Stomach (tissue), 9 donors: Measurements from ENCODE around the gene UPK2. TPM values are rescaled to one million over a fixed set of nuclear protein-coding genes. Genes with fewer than 3 reads are reported as not detected.

Experiments used
- DNase-seq, 2 donors: peaks; one replicate each; pipeline versions ENCODE4 v3.0.0 to v3.0.0-alpha.2; 2013 to 2019
- H3K27ac ChIP-seq, 5 donors: fragments of 200-600 bp in 4 of 5; sonication (generic) in 4 of 5; one replicate each; pipeline ENCODE4 v1.5.1; 2013 to 2019; ENCODE audit warnings: mild to moderate bottlenecking in 1 of 5, moderate library complexity in 1 of 5
- H3K27me3 ChIP-seq, 3 donors: fragments of 200-600 bp; sonication (generic); one replicate each; pipeline ENCODE4 v1.5.1; 2017 to 2019; ENCODE audit warnings: mixed run types in 1 of 3
- H3K36me3 ChIP-seq, 4 donors: fragments of 200-600 bp; sonication (generic); 1 replicate in 3 of 4; 2 replicates in 1 of 4; pipeline ENCODE4 v1.5.1; 2016 to 2019
- H3K4me1 ChIP-seq, 4 donors: fragments of 200-600 bp; sonication (generic); one replicate each; pipeline ENCODE4 v1.5.1; 2016 to 2019
- H3K4me3 ChIP-seq, 4 donors: fragments of 200-600 bp; sonication (generic) in 3 of 4; one replicate each; pipeline ENCODE4 v1.5.1; 2016 to 2019; ENCODE audit warnings: mild to moderate bottlenecking in 1 of 4
- H3K9me3 ChIP-seq, 4 donors: fragments of 200-600 bp; sonication (generic); one replicate each; pipeline ENCODE4 v1.5.1; 2016 to 2019
- EP300 ChIP-seq: sonication (generic); formaldehyde crosslinking; IDR thresholded peaks from one replicate; pipeline ENCODE4 v1.6.1; 2017; ENCODE audit warnings: antibody characterized with exemption
- POLR2A ChIP-seq, 4 donors: fragments of 450-650 bp; IDR thresholded peaks; one replicate each; pipeline ENCODE4 v1.6.1; 2016; ENCODE audit warnings: antibody characterized with exemption in 4 of 4, control low read depth in 2 of 4, mild to moderate bottlenecking in 1 of 4, moderate library complexity in 1 of 4
- POLR2AphosphoS5 ChIP-seq, 3 donors: sonication (generic); formaldehyde crosslinking; IDR thresholded peaks; one replicate each; pipeline ENCODE4 v1.6.1; 2016; ENCODE audit warnings: antibody characterized with exemption in 3 of 3
- WGBS, 5 donors: extraction: QIAGEN DNeasy Blood & Tissue Kit in 3 of 5; methylation state at CpG; one replicate each; pipeline versions ENCODE4 v1.1.5 to v1.1.7; 2013 to 2018; 5-methylcytosine and 5-hydroxymethylcytosine counted together
- intact Hi-C: fragments of 100-400 bp; cut with DNase I; formaldehyde crosslinking; loops from one replicate; pipeline ENCODE4 v1.15.1; 2023; ENCODE audit warnings: low total_unique reads
- polyA plus RNA-seq, 3 donors: library from polyadenylated mRNA; stranded (reverse); fragments of 200-250 nt; gene quantifications; one replicate each; pipeline ENCODE4 v1.2.3, GENCODE V29; 2013
- small RNA-seq, 4 donors: library from RNA; depleted of rRNA; stranded (forward); fragments of <200 nt; gene quantifications; one replicate each; pipeline ENCODE3, GENCODE V24; 2016
- total RNA-seq, 5 donors: library from RNA; depleted of rRNA; stranded (reverse); fragments of >200 nt; gene quantifications; one replicate each; pipeline versions ENCODE4 v1.1.0 to v1.2.3, GENCODE V29; 2014 to 2016
- TF ChIP-seq, protein P1 (sequence below), 7 experiments: fragments of 450-650 bp in 4 of 7; fragments of 200-600 bp in 3 of 7; sonication (generic) in 3 of 7; IDR thresholded peaks; one replicate each; pipeline ENCODE4 v1.5.1; 2016 to 2019; ENCODE audit warnings: antibody characterized with exemption in 7 of 7, control low read depth in 2 of 7, mild to moderate bottlenecking in 1 of 7
- donor health status: healthy with polysubstance abuse.
- donor health status: Bipolar disorder and iron deficiency.
- donor health status: healthy.

UPK2 gene
- total and polyA plus RNA-seq, 8 donors = 0.50 TPM; not detected in 7

DNA sequence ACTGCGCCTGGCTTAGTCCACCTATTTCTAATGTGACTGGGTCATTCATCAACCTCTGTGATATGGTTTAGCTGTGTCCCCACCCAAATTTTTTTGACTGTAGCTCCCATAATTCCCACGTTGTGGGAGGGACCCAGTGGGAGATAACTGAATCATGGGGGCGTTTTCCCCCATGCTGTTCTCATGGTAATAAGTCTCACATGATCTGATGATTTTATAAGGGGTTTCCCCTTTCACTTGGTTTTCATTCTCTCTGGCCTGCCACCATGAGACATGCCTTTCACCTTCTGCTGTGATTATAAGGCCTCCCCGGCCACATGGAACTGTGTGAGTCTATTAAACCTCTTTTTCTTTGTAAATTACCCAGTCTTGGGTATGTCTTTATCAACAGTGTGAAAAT, 50.6 kb downstream of the UPK2 start:
- DNase-seq = no peak
- TF ChIP-seq EP300 (no peak), POLR2AphosphoS5 (IDR thresholded peaks at IDR 0.05) (no peak), POLR2A (IDR thresholded peaks at IDR 0.05) (no peak)
- TF ChIP-seq, protein P1, sequence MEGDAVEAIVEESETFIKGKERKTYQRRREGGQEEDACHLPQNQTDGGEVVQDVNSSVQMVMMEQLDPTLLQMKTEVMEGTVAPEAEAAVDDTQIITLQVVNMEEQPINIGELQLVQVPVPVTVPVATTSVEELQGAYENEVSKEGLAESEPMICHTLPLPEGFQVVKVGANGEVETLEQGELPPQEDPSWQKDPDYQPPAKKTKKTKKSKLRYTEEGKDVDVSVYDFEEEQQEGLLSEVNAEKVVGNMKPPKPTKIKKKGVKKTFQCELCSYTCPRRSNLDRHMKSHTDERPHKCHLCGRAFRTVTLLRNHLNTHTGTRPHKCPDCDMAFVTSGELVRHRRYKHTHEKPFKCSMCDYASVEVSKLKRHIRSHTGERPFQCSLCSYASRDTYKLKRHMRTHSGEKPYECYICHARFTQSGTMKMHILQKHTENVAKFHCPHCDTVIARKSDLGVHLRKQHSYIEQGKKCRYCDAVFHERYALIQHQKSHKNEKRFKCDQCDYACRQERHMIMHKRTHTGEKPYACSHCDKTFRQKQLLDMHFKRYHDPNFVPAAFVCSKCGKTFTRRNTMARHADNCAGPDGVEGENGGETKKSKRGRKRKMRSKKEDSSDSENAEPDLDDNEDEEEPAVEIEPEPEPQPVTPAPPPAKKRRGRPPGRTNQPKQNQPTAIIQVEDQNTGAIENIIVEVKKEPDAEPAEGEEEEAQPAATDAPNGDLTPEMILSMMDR (IDR thresholded peaks at IDR 0.05) = no peak
- Histone ChIP-seq H3K4me1 (no peaks in the 10 kb centered on the region), H3K36me3 (peaks cover 33 to 98% (median 93%) of the 10 kb centered on the region in 4 donors), H3K27ac (no peak overlapping the region), H3K4me3 (no peak overlapping the region), H3K27me3 (no peaks in the 10 kb centered on the region), H3K9me3 (no peaks in the 10 kb centered on the region)
- intact Hi-C loops = no loop called here
- WGBS, 5 donors = 82 to 90% (median 84%) methylated on average over 4 of the region's 4 CpGs

Small RNAs within 50 kb of the gene (small RNA-seq; reads per million reads assigned to genes)
- gene AP003392.2 (0 reads per million in 4 donors), gene MIR4492 (0 reads per million in 4 donors), gene RF00017 (0 reads per million in 4 donors), gene RF00019 (0 reads per million in 4 donors), gene RN7SL688P (0 reads per million in 4 donors)

Other genes with a start within 250 kb of the UPK2 start
- gene DDX6, start 165.1 kb upstream of the UPK2 start, total RNA-seq = 100 to 1,000 TPM in 2 of 5 donors, 10 to 100 TPM in 3; 21.6 to 203 (median 99.3) TPM
- gene DDX6, start 165.1 kb upstream of the UPK2 start, polyA plus RNA-seq = 10 to 100 TPM; 17.1 to 21.2 (median 18.4) TPM
- gene CXCR5, start 72.4 kb upstream of the UPK2 start, total RNA-seq = under 1 TPM in 1 of 5 donors, not detected in 4; 0.14 TPM
- under 1 TPM; 0.12 to 0.60 (median 0.15) TPM for gene CXCR5, start 72.4 kb upstream of the UPK2 start, polyA plus RNA-seq
- 10 to 100 TPM in 4 of 5 donors, 1 to 10 TPM in 1; 9.9 to 35.2 (median 20.4) TPM for gene BCL9L, start 30.4 kb upstream of the UPK2 start, total RNA-seq
- gene BCL9L, start 30.4 kb upstream of the UPK2 start, polyA plus RNA-seq = 10 to 100 TPM in 1 of 3 donors, 1 to 10 TPM in 2; 4.2 to 11.7 (median 6.0) TPM
- not detected for gene FOXR1, start 15.5 kb downstream of the UPK2 start, total RNA-seq
- not detected for gene FOXR1, start 15.5 kb downstream of the UPK2 start, polyA plus RNA-seq
- 100 to 1,000 TPM in 1 of 5 donors, 10 to 100 TPM in 4; 34.8 to 310 (median 64.0) TPM for gene CENATAC, start 41.8 kb downstream of the UPK2 start, total RNA-seq
- gene CENATAC, start 41.8 kb downstream of the UPK2 start, polyA plus RNA-seq = 10 to 100 TPM; 17.8 to 38.0 (median 18.0) TPM
- 1,000 to 10,000 TPM in 3 of 5 donors, 100 to 1,000 TPM in 2; 157 to 2,308 (median 1,395) TPM for gene RPS25, start 62.0 kb downstream of the UPK2 start, total RNA-seq
- 1,000 to 10,000 TPM; 2,403 to 3,218 (median 2,977) TPM for gene RPS25, start 62.0 kb downstream of the UPK2 start, polyA plus RNA-seq
- 10 to 100 TPM; 13.4 to 81.4 (median 20.0) TPM for gene TRAPPC4, start 62.5 kb downstream of the UPK2 start, total RNA-seq
- 10 to 100 TPM; 29.6 to 49.6 (median 34.1) TPM for gene TRAPPC4, start 62.5 kb downstream of the UPK2 start, polyA plus RNA-seq
- 100 to 1,000 TPM in 1 of 5 donors, 10 to 100 TPM in 4; 16.3 to 126 (median 23.5) TPM for gene SLC37A4, start 74.6 kb downstream of the UPK2 start, total RNA-seq
- 10 to 100 TPM; 12.4 to 14.6 (median 13.0) TPM for gene SLC37A4, start 74.6 kb downstream of the UPK2 start, polyA plus RNA-seq
- gene HYOU1, start 100.9 kb downstream of the UPK2 start, total RNA-seq = 100 to 1,000 TPM in 2 of 5 donors, 10 to 100 TPM in 3; 46.1 to 127 (median 80.0) TPM
- 10 to 100 TPM; 12.7 to 57.2 (median 26.7) TPM for gene HYOU1, start 100.9 kb downstream of the UPK2 start, polyA plus RNA-seq
- gene VPS11, start 111.5 kb downstream of the UPK2 start, total RNA-seq = 100 to 1,000 TPM in 1 of 5 donors, 10 to 100 TPM in 3, 1 to 10 TPM in 1; 8.2 to 190 (median 21.1) TPM
- 10 to 100 TPM; 25.5 to 43.1 (median 40.9) TPM for gene VPS11, start 111.5 kb downstream of the UPK2 start, polyA plus RNA-seq
- 10 to 100 TPM in 1 of 5 donors, 1 to 10 TPM in 3, not detected in 1; 3.8 to 15.9 (median 8.1) TPM for gene HMBS, start 128.6 kb downstream of the UPK2 start, total RNA-seq
- gene HMBS, start 128.6 kb downstream of the UPK2 start, polyA plus RNA-seq = 10 to 100 TPM; 23.0 to 25.0 (median 23.5) TPM
- gene DPAGT1, start 145.6 kb downstream of the UPK2 start, total RNA-seq = 10 to 100 TPM in 3 of 5 donors, 1 to 10 TPM in 2; 2.3 to 27.7 (median 13.2) TPM
- gene DPAGT1, start 145.6 kb downstream of the UPK2 start, polyA plus RNA-seq = 10 to 100 TPM; 14.4 to 28.5 (median 14.5) TPM
- gene C2CD2L, start 151.0 kb downstream of the UPK2 start, total RNA-seq = 10 to 100 TPM in 3 of 5 donors, 1 to 10 TPM in 2; 2.6 to 19.9 (median 13.4) TPM
- 1 to 10 TPM; 1.7 to 6.1 (median 2.4) TPM for gene C2CD2L, start 151.0 kb downstream of the UPK2 start, polyA plus RNA-seq
- gene HINFP, start 165.3 kb downstream of the UPK2 start, total RNA-seq = 10 to 100 TPM; 17.1 to 80.8 (median 43.6) TPM
- gene HINFP, start 165.3 kb downstream of the UPK2 start, polyA plus RNA-seq = 10 to 100 TPM in 2 of 3 donors, 1 to 10 TPM in 1; 9.2 to 11.9 (median 10.1) TPM
- gene ABCG4, start 192.8 kb downstream of the UPK2 start, total RNA-seq = under 1 TPM in 1 of 5 donors, not detected in 4; 0.37 TPM
- gene ABCG4, start 192.8 kb downstream of the UPK2 start, polyA plus RNA-seq = under 1 TPM in 2 of 3 donors, not detected in 1; 0.06 to 0.10 TPM
- gene NLRX1, start 212.4 kb downstream of the UPK2 start, total RNA-seq = 100 to 1,000 TPM in 1 of 5 donors, 10 to 100 TPM in 3, 1 to 10 TPM in 1; 7.0 to 101 (median 17.9) TPM
- gene NLRX1, start 212.4 kb downstream of the UPK2 start, polyA plus RNA-seq = 10 to 100 TPM in 1 of 3 donors, 1 to 10 TPM in 2; 3.8 to 10.4 (median 4.8) TPM
- gene NHERF4, start 229.2 kb downstream of the UPK2 start, total RNA-seq = 100 to 1,000 TPM in 1 of 5 donors, 10 to 100 TPM in 1, 1 to 10 TPM in 2, not detected in 1; 3.3 to 130 (median 9.5) TPM
- gene NHERF4, start 229.2 kb downstream of the UPK2 start, polyA plus RNA-seq = 1 to 10 TPM in 2 of 3 donors, under 1 TPM in 1; 0.13 to 2.4 (median 2.1) TPM